GM20000 (cell line): ENCODE results near the gene TTC8.

Experiments used
- DNase-seq: peaks from one replicate; pipeline ENCODE4 v3.0.0; 2012; ENCODE audit warnings: low spot score
- TF ChIP-seq, protein P1 (sequence below): IDR thresholded peaks from 2 replicates; pipeline ENCODE4 v1.5.1; 2012; ENCODE audit warnings: mild to moderate bottlenecking, control low read depth; ENCODE audit errors: extremely low read depth, missing control alignments

TTC8 gene

DNA sequence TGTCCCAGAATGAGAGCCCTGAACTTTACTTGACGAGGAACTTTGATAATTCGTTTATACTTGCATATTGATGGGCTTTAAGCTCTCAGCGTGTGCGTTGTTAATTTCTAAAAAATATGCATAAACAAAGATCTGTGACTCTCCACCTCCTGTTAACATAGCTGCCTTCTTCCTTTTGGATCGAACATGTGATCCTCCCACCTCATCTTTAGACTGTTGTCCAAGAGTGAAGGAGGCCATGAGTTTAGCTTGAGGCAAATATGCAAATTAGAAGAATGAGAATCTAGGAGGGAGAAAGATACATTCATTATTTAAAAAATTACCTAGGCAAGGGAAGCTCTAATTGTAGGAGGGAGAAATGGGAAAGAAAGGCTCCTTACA, 617 bp downstream of the TTC8 start:
- TF ChIP-seq, protein P1, sequence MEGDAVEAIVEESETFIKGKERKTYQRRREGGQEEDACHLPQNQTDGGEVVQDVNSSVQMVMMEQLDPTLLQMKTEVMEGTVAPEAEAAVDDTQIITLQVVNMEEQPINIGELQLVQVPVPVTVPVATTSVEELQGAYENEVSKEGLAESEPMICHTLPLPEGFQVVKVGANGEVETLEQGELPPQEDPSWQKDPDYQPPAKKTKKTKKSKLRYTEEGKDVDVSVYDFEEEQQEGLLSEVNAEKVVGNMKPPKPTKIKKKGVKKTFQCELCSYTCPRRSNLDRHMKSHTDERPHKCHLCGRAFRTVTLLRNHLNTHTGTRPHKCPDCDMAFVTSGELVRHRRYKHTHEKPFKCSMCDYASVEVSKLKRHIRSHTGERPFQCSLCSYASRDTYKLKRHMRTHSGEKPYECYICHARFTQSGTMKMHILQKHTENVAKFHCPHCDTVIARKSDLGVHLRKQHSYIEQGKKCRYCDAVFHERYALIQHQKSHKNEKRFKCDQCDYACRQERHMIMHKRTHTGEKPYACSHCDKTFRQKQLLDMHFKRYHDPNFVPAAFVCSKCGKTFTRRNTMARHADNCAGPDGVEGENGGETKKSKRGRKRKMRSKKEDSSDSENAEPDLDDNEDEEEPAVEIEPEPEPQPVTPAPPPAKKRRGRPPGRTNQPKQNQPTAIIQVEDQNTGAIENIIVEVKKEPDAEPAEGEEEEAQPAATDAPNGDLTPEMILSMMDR: no peak
- DNase-seq: no peak

DNA sequence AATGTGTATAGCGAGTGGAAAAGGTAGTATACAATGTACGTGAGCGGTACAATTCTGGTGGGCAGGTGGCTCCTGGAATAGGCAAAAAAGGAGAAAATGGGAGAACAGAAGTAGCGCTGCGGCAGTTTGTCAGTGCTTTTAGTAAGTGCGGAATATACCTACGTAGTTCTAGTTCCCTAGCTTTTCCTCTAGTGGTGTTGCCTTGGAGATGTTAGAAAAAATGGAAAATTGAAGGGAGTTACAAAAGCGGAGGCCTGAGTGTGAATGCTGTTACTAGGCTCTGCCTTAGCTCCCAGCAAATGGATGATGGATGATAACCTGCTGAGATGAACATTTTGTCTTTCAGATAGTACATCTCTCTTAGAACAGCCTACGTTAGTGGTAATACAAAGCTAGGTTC, 1.1 kb downstream of the TTC8 start:
- TF ChIP-seq, protein P1: no peak
- no peak for DNase-seq

DNA sequence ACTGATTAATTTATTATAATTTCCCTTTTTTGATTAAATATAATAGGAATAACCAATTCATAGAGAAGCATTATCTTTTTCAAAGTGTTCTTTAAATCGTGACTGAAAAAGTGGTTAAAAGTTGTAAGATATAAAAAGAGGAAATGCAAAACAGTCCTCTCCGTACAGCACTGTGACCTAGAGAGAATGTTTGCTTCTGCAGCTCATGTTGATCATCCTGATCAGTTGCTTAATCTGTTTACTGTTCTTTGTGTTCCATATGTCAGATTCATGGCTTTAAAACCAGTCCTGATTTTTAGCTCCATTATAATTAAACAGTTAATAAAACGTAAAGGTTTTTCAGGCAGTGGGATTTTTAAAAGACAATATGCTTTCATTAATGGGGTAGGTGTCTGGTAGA, 4.7 kb downstream of the TTC8 start:
- no peak for DNase-seq
- TF ChIP-seq, protein P1: no peak

DNA sequence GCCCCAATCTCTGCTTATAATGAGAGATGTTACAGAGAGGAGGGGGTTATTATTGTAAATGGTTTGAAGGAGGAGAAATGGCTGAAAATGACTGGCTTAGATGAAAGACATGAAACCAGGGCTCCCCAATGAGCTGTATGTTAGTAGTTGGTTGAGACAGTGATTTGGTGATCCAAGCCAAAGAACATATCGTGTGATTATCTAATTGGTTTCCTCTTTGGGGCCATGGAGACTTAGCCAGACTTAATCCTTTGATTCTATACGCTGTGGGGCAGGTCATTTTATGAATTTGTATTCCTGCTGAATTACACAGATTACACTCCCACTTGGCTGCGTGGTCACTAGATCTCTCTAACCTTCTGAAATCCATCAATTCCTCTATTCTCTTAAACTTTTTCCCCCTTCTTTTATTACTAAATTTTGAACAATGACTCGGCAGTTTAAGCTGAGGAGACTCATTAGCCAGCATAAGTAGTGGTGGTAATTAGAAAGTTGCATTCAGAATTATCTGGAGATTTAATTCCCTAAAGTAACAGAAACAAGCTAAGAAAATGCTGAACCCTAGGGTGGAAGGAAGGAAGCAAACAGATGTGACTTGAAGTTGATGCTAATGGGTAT, 5.3 kb downstream of the TTC8 start:
- no peak for DNase-seq
- TF ChIP-seq, protein P1: no peak

DNA sequence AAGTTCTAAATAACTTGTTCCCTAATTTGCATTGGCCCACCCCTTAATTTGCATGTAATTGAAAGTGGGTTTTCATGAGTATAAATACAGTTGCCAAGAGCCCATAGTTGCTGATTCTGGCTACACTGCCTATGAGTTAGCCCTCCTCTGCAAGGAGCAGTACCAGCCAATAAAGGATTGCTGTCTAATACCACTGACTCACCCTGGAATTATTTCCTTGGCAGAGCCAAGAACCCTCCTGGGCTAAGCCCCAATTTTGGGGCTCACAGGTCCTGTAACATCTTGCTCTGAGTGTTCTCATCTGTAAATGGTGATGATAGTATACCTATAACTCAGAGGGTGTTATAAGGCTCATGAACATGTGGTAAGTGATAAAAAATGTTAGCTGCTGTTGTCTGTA, 6.8 kb downstream of the TTC8 start:
- TF ChIP-seq, protein P1: no peak
- DNase-seq: no peak

DNA sequence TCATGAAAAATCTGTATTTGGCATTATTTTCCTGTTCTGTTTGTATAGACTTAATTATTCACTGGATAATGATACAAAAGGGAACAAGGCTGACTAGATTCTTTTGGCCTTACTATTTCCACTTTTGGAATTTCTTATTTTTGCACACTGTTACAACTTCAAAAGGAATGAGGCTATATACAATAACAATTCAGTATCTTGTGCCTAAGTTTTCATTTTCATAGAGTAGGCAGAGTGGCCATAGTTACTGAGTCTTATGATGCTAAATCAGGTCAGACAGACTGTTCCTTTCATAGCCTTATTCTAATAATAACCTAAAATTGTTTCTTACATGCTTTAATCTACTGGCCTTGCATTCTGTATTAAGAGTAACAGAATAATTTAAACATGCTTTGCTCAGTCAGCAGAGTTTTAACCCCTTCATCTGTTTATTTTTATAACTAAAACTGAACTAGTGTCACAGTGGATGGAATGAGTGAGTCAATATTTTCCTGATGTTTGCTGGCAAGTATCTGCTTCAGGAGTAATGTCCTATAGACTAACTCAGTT, 10.5 kb downstream of the TTC8 start:
- TF ChIP-seq, protein P1: no peak

DNA sequence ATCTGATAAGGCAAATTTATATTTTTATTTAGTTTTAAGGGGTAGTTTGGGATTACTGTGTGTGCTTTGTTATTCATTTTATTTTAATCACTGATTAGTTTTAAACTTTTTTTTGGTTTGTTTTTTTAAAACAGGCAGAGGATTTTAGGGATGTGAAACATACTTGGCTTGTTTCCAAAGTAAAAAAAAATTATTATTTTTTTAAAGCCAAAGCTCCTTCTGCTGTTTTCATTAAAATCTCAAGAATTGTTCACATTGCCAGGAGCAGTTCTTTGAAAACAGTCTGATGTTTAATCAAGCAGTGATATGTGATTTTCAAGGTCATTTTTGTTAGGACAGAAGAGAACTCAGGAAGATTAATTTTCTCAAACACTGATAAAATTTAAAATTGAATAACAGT, 11.2 kb downstream of the TTC8 start:
- TF ChIP-seq, protein P1: no peak
- no peak for DNase-seq

More for the DNA sequence above, 10.5 kb downstream of the TTC8 start:
- DNase-seq: no peak
